Hypothalamus (tissue), 51 donors: ENCODE results near the gene NR1D2.
"Not testable (repeated sequence)": the region's sequence is repeated elsewhere in the genome, so short reads cannot be mapped to it uniquely, and the experiment has no call there.

ENCODE experiments used
- DNase-seq, 51 donors: peaks; one replicate each; lab custom pipeline; 2025; lab: John Stamatoyannopoulos, UW

The NR1D2 gene

GRCh38 chr3:23944861-23945662 is at the start of gene NR1D2:
Gene NR1D2, plus strand, starts transcription at chr3:23945286. Its CDS starts 293 bp downstream, at chr3:23945579.
- peak; percentile 16 to 89 (median 75) for DNase-seq

- no peak for DNase-seq
Measured at GRCh38 chr3:23900744-23901143, 44.3 kb upstream of the NR1D2 start.

- no peak for DNase-seq
Measured at GRCh38 chr3:23904545-23904944, 40.5 kb upstream of the NR1D2 start.

- no peak for DNase-seq
Measured at GRCh38 chr3:23909341-23909740, 35.7 kb upstream of the NR1D2 start.

- DNase-seq: no peak
Measured at GRCh38 chr3:23911397-23911796, 33.7 kb upstream of the NR1D2 start.

GRCh38 chr3:23912335-23912734 is 32.8 kb upstream of the NR1D2 start:
- not testable (repeated sequence) for DNase-seq

- no peak for DNase-seq
Measured at GRCh38 chr3:23913182-23913581, 31.9 kb upstream of the NR1D2 start.

GRCh38 chr3:23913873-23914743 is 31.0 kb upstream of the NR1D2 start:
- no peak for DNase-seq

GRCh38 chr3:23915537-23916108 is 29.5 kb upstream of the NR1D2 start:
- peak in 5 of 51 donors; percentile 4 to 11 (median 7) for DNase-seq

- peak in 15 of 51 donors; percentile 33 to 82 (median 62) for DNase-seq
Measured at GRCh38 chr3:23916152-23916885, 28.8 kb upstream of the NR1D2 start.

- DNase-seq: peak; percentile 46 to 97 (median 92)
Measured at GRCh38 chr3:23916886-23917678, 28.0 kb upstream of the NR1D2 start, which contains the start of the genes NKIRAS1 and RPL15. Gene NKIRAS1, minus strand, starts transcription at chr3:23916990. Its CDS starts 6,086 bp downstream, at chr3:23910904. Gene RPL15, plus strand, starts transcription at chr3:23917132. Its CDS starts 728 bp downstream, at chr3:23917860.

GRCh38 chr3:23917679-23918303 is 27.3 kb upstream of the NR1D2 start:
- not testable (repeated sequence) for DNase-seq

- not testable (repeated sequence) for DNase-seq
Measured at GRCh38 chr3:23918331-23918730, 26.8 kb upstream of the NR1D2 start.

- no peak for DNase-seq
Measured at GRCh38 chr3:23919628-23920027, 25.5 kb upstream of the NR1D2 start.

GRCh38 chr3:23920151-23920655 is 24.9 kb upstream of the NR1D2 start:
- no peak for DNase-seq

GRCh38 chr3:23921052-23921511 is 24.0 kb upstream of the NR1D2 start:
- DNase-seq: no peak

GRCh38 chr3:23923786-23924185 is 21.3 kb upstream of the NR1D2 start:
- DNase-seq: no peak

- DNase-seq: no peak
Measured at GRCh38 chr3:23926246-23926645, 18.8 kb upstream of the NR1D2 start.

GRCh38 chr3:23926736-23927135 is 18.4 kb upstream of the NR1D2 start:
- peak in 13 of 51 donors; percentile 3 to 48 (median 16) for DNase-seq
